K562 (cell line): ENCODE data around the gene ZNF92. TPM values are rescaled to one million over a fixed set of nuclear protein-coding genes. Genes with fewer than 3 reads are reported as not detected.
"Not testable (repeated sequence)": the region's sequence is repeated elsewhere in the genome, so short reads cannot be mapped to it uniquely, and the experiment has no call there.

Source experiments
- ATAC-seq: fragments of 200-7000 bp; cut with Tn5 transposase; 3 replicates; pipeline ENCODE4 v1.9.1; 2020; ENCODE audit warnings: moderate library complexity
- BruUV-seq: library from RNA; stranded (reverse); fragments of 400-500 nt; replicated peaks from 2 replicates; lab custom pipeline; 2021; lab: Mats Ljungman, UMichigan
- CTCF ChIA-PET: fragments of 300-600 bp; formaldehyde crosslinking; extraction: SDS; loops from one replicate; lab custom pipeline; 2021; ENCODE audit warnings: low intra/inter-chr PET ratio; lab: Yijun Ruan, JAX
- POLR2A ChIA-PET: fragments of 300-600, 350-650 bp; sonication (Branson Sonifier 250); formaldehyde crosslinking; extraction: SDS; loops from one replicate; lab custom pipeline; 2021; ENCODE audit warnings: antibody characterized with exemption, inconsistent platforms; lab: Yijun Ruan, JAX
- DNase-seq, 4 experiments: peaks; one replicate each; pipeline versions ENCODE4 v3.0.0 to v3.0.0-alpha.2; 2011 to 2018; ENCODE audit warnings: low spot score in 3 of 4, mixed read lengths in 3 of 4; ENCODE audit errors: extremely low read depth in 1 of 4
- FAIRE-seq: peaks from 2 replicates; lab custom pipeline; 2011; peaks lifted over from hg19 to GRCh38; lab: Jason Lieb, UNC
- H2AFZ ChIP-seq: 2 replicates; pipeline ENCODE4 v1.6.0; 2011; ENCODE audit warnings: low read depth, low read length, control low read depth, inconsistent platforms
- H3K27ac ChIP-seq: fragments of 200-600 bp; 3 replicates; pipeline ENCODE4 v1.8.0; 2011; ENCODE audit warnings: low read depth, mild to moderate bottlenecking, control low read depth, inconsistent platforms, low read length, moderate library complexity, mixed read lengths; ENCODE audit errors: extremely low read depth
- H3K27me3 ChIP-seq, 2 experiments: fragments of 300-600 bp in 1 of 2; 2 replicates in 1 of 2; 3 replicates in 1 of 2; pipeline versions ENCODE4 v1.6.0 to v1.8.0; 2011; ENCODE audit warnings: inconsistent platforms in 2 of 2, low read length in 2 of 2, mild to moderate bottlenecking in 1 of 2, mixed read lengths in 1 of 2, moderate library complexity in 1 of 2; ENCODE audit not compliant: control insufficient read depth in 2 of 2, insufficient read depth in 2 of 2
- H3K36me3 ChIP-seq: fragments of 300-600 bp; 3 replicates; pipeline ENCODE4 v1.8.0; 2011; ENCODE audit warnings: mild to moderate bottlenecking, low read length, inconsistent platforms; ENCODE audit not compliant: control insufficient read depth, insufficient read depth
- H3K4me1 ChIP-seq, 2 experiments: fragments of 200-600 bp in 1 of 2; replicated peaks in 1 of 2; 2 replicates in 1 of 2; 3 replicates in 1 of 2; pipeline versions ENCODE4 v1.5.1 to v1.8.0; 2011; ENCODE audit warnings: inconsistent platforms in 2 of 2, low read length in 2 of 2, mild to moderate bottlenecking in 1 of 2, mixed read lengths in 1 of 2, moderate library complexity in 1 of 2; ENCODE audit not compliant: control insufficient read depth in 2 of 2, insufficient read depth in 2 of 2
- H3K4me2 ChIP-seq: 2 replicates; pipeline ENCODE4 v1.6.1; 2011; ENCODE audit warnings: low read length, control low read depth, inconsistent platforms, mixed read lengths; ENCODE audit not compliant: insufficient read depth
- H3K4me3 ChIP-seq: fragments of 200-600 bp; sonication (generic), shearing (Covaris generic); 2 replicates; pipeline ENCODE4 v1.5.1; 2016; ENCODE audit warnings: control low read depth, inconsistent platforms
- H3K79me2 ChIP-seq: fragments of 200-600 bp; 3 replicates; pipeline ENCODE4 v1.8.0; 2011; ENCODE audit warnings: low read length, inconsistent platforms; ENCODE audit not compliant: control insufficient read depth, insufficient read depth
- H3K9ac ChIP-seq, 2 experiments: 2 replicates each; pipeline versions ENCODE4 v1.6.0 to v1.6.1; 2011; ENCODE audit warnings: low read depth in 2 of 2, low read length in 2 of 2, control low read depth in 1 of 2, inconsistent platforms in 1 of 2, mild to moderate bottlenecking in 1 of 2, mixed read lengths in 1 of 2; ENCODE audit not compliant: insufficient read depth in 1 of 2
- H3K9me1 ChIP-seq: one replicate; pipeline ENCODE4 v1.6.0; 2011; ENCODE audit warnings: inconsistent platforms, mild to moderate bottlenecking, low read length, moderate library complexity; ENCODE audit not compliant: control insufficient read depth, insufficient read depth
- H3K9me3 ChIP-seq: replicated peaks from 2 replicates; pipeline ENCODE4 v1.5.1; 2011; ENCODE audit warnings: low read depth, low read length, inconsistent platforms; ENCODE audit not compliant: control insufficient read depth, insufficient read depth
- H4K20me1 ChIP-seq: replicated peaks from 2 replicates; pipeline ENCODE4 v1.6.1; 2011; ENCODE audit warnings: low read length, inconsistent platforms, mixed read lengths; ENCODE audit not compliant: control insufficient read depth, insufficient read depth
- PCBP2 ChIP-seq: fragments of 200-400 bp; formaldehyde crosslinking; IDR thresholded peaks from 2 replicates; pipeline ENCODE4 v1.6.1; 2018; ENCODE audit warnings: low read length, low read depth, mild to moderate bottlenecking, moderate library complexity; ENCODE audit not compliant: poor library complexity, severe bottlenecking
- RUNX1 ChIP-seq: sonication (generic); IDR thresholded peaks from 2 replicates; pipeline ENCODE4 v1.6.1; 2016; ENCODE audit warnings: antibody characterized with exemption, low read depth
- ZNF146 ChIP-seq: IDR thresholded peaks from one replicate; pipeline ENCODE4 v1.6.1; 2018; ENCODE audit warnings: missing compliant biosample characterization; ENCODE audit not compliant: unreplicated experiment
- ZNF77 ChIP-seq: fragments of 250-450 bp; sonication (Bioruptor Pico); IDR thresholded peaks from 2 replicates; pipeline ENCODE4 v1.5.0; 2020
- WGBS: fragments of 100-300 bp; shearing (Covaris generic); methylation state at CpG from one replicate; pipeline ENCODE4 v1.1.6; 2016; ENCODE audit warnings: low coverage, mixed read lengths; ENCODE audit not compliant: insufficient coverage; ENCODE audit errors: missing lambda C conversion rate; 5-methylcytosine and 5-hydroxymethylcytosine counted together
- in situ Hi-C: fragments of 300-500 bp; cut with MboI; formaldehyde crosslinking; loops from 4 replicates; pipeline ENCODE4 v1.15.0; 2018; ENCODE audit warnings: inconsistent platforms, mixed read lengths
- intact Hi-C: fragments of 100-400 bp; cut with micrococcal nuclease; formaldehyde crosslinking; loops from 2 replicates; pipeline ENCODE4 v1.14.2; 2022
- polyA plus RNA-seq, 8 experiments: library from polyadenylated mRNA; depleted of rRNA in 4 of 8; stranded (reverse) in 5 of 8; unstranded in 3 of 8; fragments of >200 nt; fragmentation: Nextera tagmentation in 2 of 8; fragmentation: Illumina TruSeq in 1 of 8; extraction: Ambion mirVana in 2 of 8; extraction: Trizol in 1 of 8; gene quantifications; 2 replicates each; pipeline versions ENCODE4 v1.2.1 to v1.2.3, GENCODE V29; 2011 to 2014; ENCODE audit warnings: inconsistent platforms in 1 of 8, missing spikeins in 1 of 8
- total RNA-seq, 7 experiments: library from RNA; depleted of rRNA in 6 of 7; stranded (reverse); fragments of >200 nt in 6 of 7; fragmentation: Illumina TruSeq in 2 of 7; extraction: Trizol in 2 of 7; gene quantifications; 2 replicates each; pipeline versions ENCODE4 v1.2.1 to v1.2.3, GENCODE V29; 2011 to 2021; ENCODE audit warnings: low replicate concordance in 1 of 7

The ZNF92 gene
- total and polyA plus RNA-seq, 9 of the 15 experiments (the other 6 are each of a cell fraction or from before 2014, with no cell fraction given), result 8.9 to 29.4 (median 12.5) TPM

- H4K20me1 ChIP-seq, H3K9ac ChIP-seq, H3K27ac ChIP-seq, POLR2A ChIA-PET, H3K9me1 ChIP-seq, H3K9me3 ChIP-seq, H3K36me3 ChIP-seq, ATAC-seq, H3K4me2 ChIP-seq, intact Hi-C loops, H3K4me1 ChIP-seq, BruUV-seq, H3K79me2 ChIP-seq, H3K4me3 ChIP-seq, DNase-seq, H3K27me3 ChIP-seq, H2AFZ ChIP-seq, FAIRE-seq, CTCF ChIA-PET, in situ Hi-C loops: not testable (repeated sequence)
- peak; percentile 61 for TF ChIP-seq ZNF146 (CRISPR knock-in tag)
- WGBS, result 24% methylated on average over 4 of the region's 4 CpGs
Measured at GRCh38 chr7:65344541-65344940, 29.1 kb upstream of the ZNF92 start.

- no peak overlapping the region for H3K4me3 ChIP-seq
- peaks cover 0 to 4% of the 10 kb centered on the region in 2 experiments; a peak in 2 of 5 replicates for H3K4me1 ChIP-seq
- H3K9me3 ChIP-seq, result no peaks in the 10 kb centered on the region; the same call in 1 of the 2 replicates
- 32% methylated on average over 4 of the region's 4 CpGs for WGBS
- no peaks in the 10 kb centered on the region for H3K9me1 ChIP-seq
- H3K4me2 ChIP-seq, result no peak overlapping the region
- ChIA-PET CTCF (no interaction called here), POLR2A (no interaction called here)
- no peak overlapping the region for H3K27ac ChIP-seq
- FAIRE-seq (no peak), DNase-seq (no peak), ATAC-seq (no peak)
- BruUV-seq, result no TSS peak
- no peaks in the 10 kb centered on the region for H3K27me3 ChIP-seq
- H2AFZ ChIP-seq, result no peak overlapping the region
- in situ Hi-C loops, result no loop called here
- intact Hi-C loops, result no loop called here
- TF ChIP-seq PCBP2 (peak; percentile 17), ZNF77 (CRISPR knock-in tag) (no peak), RUNX1 (no peak)
- no peaks in the 10 kb centered on the region for H4K20me1 ChIP-seq
- H3K79me2 ChIP-seq, result no peaks in the 10 kb centered on the region
- H3K9ac ChIP-seq, result no peak overlapping the region
- no peaks in the 10 kb centered on the region for H3K36me3 ChIP-seq
Measured at GRCh38 chr7:65354263-65354662, 19.4 kb upstream of the ZNF92 start.
